IMR-90 (cell line): ENCODE data around the gene PHLPP2. TPM values are rescaled to one million over a fixed set of nuclear protein-coding genes. Genes with fewer than 3 reads are reported as not detected.

Source experiments
- ATAC-seq: fragments of 200-7000 bp; cut with Tn5 transposase; 2 replicates; pipeline ENCODE4 v1.9.1; 2020; ENCODE audit warnings: low read depth, mild to moderate bottlenecking, moderate library complexity
- BruUV-seq: library from RNA; stranded (reverse); fragments of 400-500 nt; replicated peaks from 2 replicates; lab custom pipeline; 2021; lab: Mats Ljungman, UMichigan
- CTCF ChIA-PET: fragments of 300-600 bp; formaldehyde crosslinking; extraction: SDS; loops from one replicate; lab custom pipeline; 2021; ENCODE audit warnings: antibody characterized with exemption; lab: Yijun Ruan, JAX
- POLR2A ChIA-PET: fragments of 300-600 bp; sonication (Branson Sonifier 250); formaldehyde crosslinking; loops from one replicate; lab custom pipeline; 2022; ENCODE audit warnings: antibody characterized with exemption; ENCODE audit not compliant: unreplicated experiment; lab: Charles Lee
- DNase-seq: peaks from one replicate; pipeline ENCODE4 v3.0.0; 2013
- H2AFZ ChIP-seq: replicated peaks from 2 replicates; pipeline ENCODE3; 2013; ENCODE audit warnings: low read length, mild to moderate bottlenecking; ENCODE audit not compliant: poor library complexity
- H2AK5ac ChIP-seq: 2 replicates; pipeline ENCODE4 v1.6.1; 2013; ENCODE audit warnings: low read depth, low read length, inconsistent platforms
- H2AK9ac ChIP-seq: replicated peaks from 2 replicates; pipeline ENCODE3; 2013; ENCODE audit warnings: mild to moderate bottlenecking, low read depth, low read length, moderate library complexity; ENCODE audit not compliant: poor library complexity
- H2BK120ac ChIP-seq: 2 replicates; pipeline ENCODE4 v1.6.1; 2013; ENCODE audit warnings: low read depth, low read length, inconsistent platforms
- H2BK15ac ChIP-seq: 3 replicates; pipeline ENCODE4 v1.6.1; 2013; ENCODE audit warnings: low read depth, low read length, inconsistent platforms
- H2BK20ac ChIP-seq: 2 replicates; pipeline ENCODE4 v1.6.1; 2013; ENCODE audit warnings: low read depth, mild to moderate bottlenecking, inconsistent platforms, low read length, moderate library complexity
- H2BK5ac ChIP-seq: 2 replicates; pipeline ENCODE4 v1.6.1; 2013; ENCODE audit warnings: mild to moderate bottlenecking, low read depth, low read length, inconsistent platforms; ENCODE audit not compliant: poor library complexity, severe bottlenecking
- H3K14ac ChIP-seq: replicated peaks from 2 replicates; pipeline ENCODE4 v1.6.1; 2013; ENCODE audit warnings: low read depth, low read length, inconsistent platforms
- H3K18ac ChIP-seq: 2 replicates; pipeline ENCODE4 v1.6.1; 2013; ENCODE audit warnings: low read depth, low read length, control low read depth
- H3K23ac ChIP-seq: 2 replicates; pipeline ENCODE4 v1.6.1; 2013; ENCODE audit warnings: low read depth, low read length, inconsistent platforms
- H3K27ac ChIP-seq: 2 replicates; pipeline ENCODE4 v1.5.1; 2013; ENCODE audit warnings: mild to moderate bottlenecking, control low read depth, low read length; ENCODE audit not compliant: insufficient read depth
- H3K27me3 ChIP-seq: 2 replicates; pipeline ENCODE4 v1.6.1; 2013; ENCODE audit warnings: low read length; ENCODE audit not compliant: control insufficient read depth, insufficient read depth
- H3K36me3 ChIP-seq: 2 replicates; pipeline ENCODE4 v1.6.1; 2013; ENCODE audit warnings: low read length, mixed read lengths; ENCODE audit not compliant: control insufficient read depth, insufficient read depth
- H3K4ac ChIP-seq: 2 replicates; pipeline ENCODE4 v1.6.1; 2013; ENCODE audit warnings: low read depth, low read length, inconsistent platforms
- H3K4me1 ChIP-seq: 2 replicates; pipeline ENCODE4 v1.6.1; 2013; ENCODE audit warnings: low read length, mixed read lengths; ENCODE audit not compliant: control insufficient read depth, insufficient read depth
- H3K4me2 ChIP-seq: 2 replicates; pipeline ENCODE4 v1.6.1; 2013; ENCODE audit warnings: low read depth, mild to moderate bottlenecking, control low read depth, low read length, moderate library complexity
- H3K4me3 ChIP-seq: 2 replicates; pipeline ENCODE4 v1.5.1; 2013; ENCODE audit warnings: low read depth, mild to moderate bottlenecking, control low read depth, low read length, moderate library complexity; ENCODE audit not compliant: insufficient read depth
- H3K56ac ChIP-seq: 2 replicates; pipeline ENCODE4 v1.6.1; 2013; ENCODE audit warnings: low read length, inconsistent platforms; ENCODE audit not compliant: insufficient read depth; ENCODE audit errors: extremely low read depth
- H3K79me1 ChIP-seq, 2 experiments: 2 replicates each; pipeline ENCODE4 v1.6.1; 2013; ENCODE audit warnings: low read length in 2 of 2, inconsistent platforms in 1 of 2, low read depth in 1 of 2
- H3K9ac ChIP-seq: 2 replicates; pipeline ENCODE4 v1.6.1; 2013; ENCODE audit warnings: low read depth, low read length, control low read depth
- H3K9me1 ChIP-seq: 2 replicates; pipeline ENCODE4 v1.6.1; 2013; ENCODE audit warnings: low read length, inconsistent platforms; ENCODE audit not compliant: insufficient read depth
- H3K9me3 ChIP-seq: 2 replicates; pipeline ENCODE4 v1.6.1; 2013; ENCODE audit warnings: low read length; ENCODE audit not compliant: control insufficient read depth, insufficient read depth
- H4K20me1 ChIP-seq: 2 replicates; pipeline ENCODE4 v1.6.1; 2013; ENCODE audit warnings: low read length, inconsistent platforms; ENCODE audit not compliant: insufficient read depth
- H4K5ac ChIP-seq: 2 replicates; pipeline ENCODE4 v1.6.1; 2013; ENCODE audit warnings: mild to moderate bottlenecking, low read depth, low read length, control low read depth
- H4K8ac ChIP-seq, 2 experiments: 2 replicates each; pipeline ENCODE4 v1.6.1; 2013; ENCODE audit warnings: low read depth in 2 of 2, low read length in 2 of 2, control low read depth in 1 of 2, inconsistent platforms in 1 of 2
- H4K91ac ChIP-seq: 2 replicates; pipeline ENCODE4 v1.6.1; 2013; ENCODE audit warnings: low read depth, low read length, inconsistent platforms; ENCODE audit not compliant: insufficient read depth
- BHLHE40 ChIP-seq: fragments of 150-350 bp; IDR thresholded peaks from 2 replicates; pipeline ENCODE4 v1.6.1; 2016; ENCODE audit warnings: mild to moderate bottlenecking, low read depth, low read length
- CHD1 ChIP-seq: IDR thresholded peaks from 2 replicates; pipeline ENCODE4 v1.6.1; 2012; ENCODE audit warnings: low read depth, low read length, improper control_type of control experiment
- CTCF ChIP-seq: conservative IDR thresholded peaks from 2 replicates; pipeline ENCODE4 v1.5.1; 2012; ENCODE audit warnings: mild to moderate bottlenecking, low read depth, low read length, improper control_type of control experiment
- MAFK ChIP-seq: IDR thresholded peaks from 2 replicates; pipeline ENCODE4 v1.6.1; 2012; ENCODE audit warnings: low read depth, low read length, improper control_type of control experiment
- MAZ ChIP-seq: IDR thresholded peaks from 2 replicates; pipeline ENCODE4 v1.6.1; 2012; ENCODE audit warnings: low read depth, mild to moderate bottlenecking, low read length, improper control_type of control experiment, moderate library complexity, borderline replicate concordance
- MXI1 ChIP-seq: IDR thresholded peaks from 2 replicates; pipeline ENCODE4 v1.6.1; 2012; ENCODE audit warnings: low read depth, mild to moderate bottlenecking, low read length, moderate library complexity, borderline replicate concordance
- NFE2L2 ChIP-seq: fragments of 150-350 bp; IDR thresholded peaks from 2 replicates; pipeline ENCODE4 v1.6.1; 2016; ENCODE audit warnings: low read depth, mild to moderate bottlenecking, low read length
- POLR2A ChIP-seq: IDR thresholded peaks from 2 replicates; pipeline ENCODE4 v1.6.1; 2012; ENCODE audit warnings: mild to moderate bottlenecking, low read depth, low read length
- RCOR1 ChIP-seq: IDR thresholded peaks from 2 replicates; pipeline ENCODE4 v1.6.1; 2012; ENCODE audit warnings: mild to moderate bottlenecking, low read length, improper control_type of control experiment; ENCODE audit not compliant: insufficient replicate concordance
- RFX5 ChIP-seq: IDR thresholded peaks from 2 replicates; pipeline ENCODE4 v1.8.0; 2012; ENCODE audit warnings: low read depth, mild to moderate bottlenecking, low read length, moderate library complexity
- SMC3 ChIP-seq: fragments of 150-350 bp; IDR thresholded peaks from 2 replicates; pipeline ENCODE4 v1.6.1; 2016; ENCODE audit warnings: low read depth, mild to moderate bottlenecking, antibody characterized with exemption, low read length, moderate library complexity
- USF2 ChIP-seq: fragments of 150-350 bp; IDR thresholded peaks from 2 replicates; pipeline ENCODE4 v1.6.1; 2017; ENCODE audit warnings: mild to moderate bottlenecking, antibody characterized with exemption, low read length, low read depth
- WGBS, 2 experiments: methylation state at CpG; one replicate each; pipeline versions ENCODE4 v1.1.5 to v1.1.7; 2013; ENCODE audit warnings: missing lambda C conversion rate in 2 of 2; ENCODE audit not compliant: insufficient read length in 1 of 2; ENCODE audit errors: extremely low coverage in 2 of 2; 5-methylcytosine and 5-hydroxymethylcytosine counted together
- dilution Hi-C: fragments of 300-500 bp; cut with HindIII; formaldehyde crosslinking; loops from one replicate; pipeline ENCODE4 v1.14.3; 2018; ENCODE audit warnings: low sequenced_read_pairs; ENCODE audit not compliant: unreplicated experiment
- in situ Hi-C: fragments of 300-500 bp; cut with MboI; formaldehyde crosslinking; loops from 3 replicates; pipeline ENCODE4 v1.14.3; 2019; ENCODE audit warnings: low sequenced_read_pairs, inconsistent platforms, mixed read lengths
- intact Hi-C: fragments of 100-400 bp; cut with micrococcal nuclease; formaldehyde crosslinking; loops from 2 replicates; pipeline ENCODE4 v1.10.0; 2022
- polyA plus RNA-seq, 3 experiments: library from polyadenylated mRNA; depleted of rRNA; stranded (reverse); fragments of >200 nt; gene quantifications; 2 replicates each; pipeline ENCODE4 v1.2.3, GENCODE V29; 2012; ENCODE audit warnings: low replicate concordance in 1 of 3
- total RNA-seq: library from RNA; depleted of rRNA; stranded (reverse); fragments of >200 nt; gene quantifications from 2 replicates; pipeline ENCODE4 v1.2.3, GENCODE V29; 2012

Gene PHLPP2
- total and polyA plus RNA-seq, 2 of the 4 experiments (the other 2 are of a cell fraction), result 6.8 to 10.2 TPM

GRCh38 chr16:71672803-71673581 lies 51.5 kb downstream of the PHLPP2 start:
- Histone ChIP-seq H3K4ac (no peak overlapping the region), H3K9me3 (no peaks in the 10 kb centered on the region), H2AK9ac (no peak overlapping the region), H3K4me2 (no peak overlapping the region), H3K14ac (no peak overlapping the region), H3K79me1 (peaks cover 6% of the 10 kb centered on the region in 2 experiments; a peak in 2 of 4 replicates), H3K4me3 (no peak overlapping the region), H3K4me1 (peaks cover 5% of the 10 kb centered on the region), H3K23ac (no peak overlapping the region), H3K36me3 (peaks cover 21% of the 10 kb centered on the region), H4K5ac (no peak overlapping the region), H3K9me1 (peaks cover 10% of the 10 kb centered on the region; the same call in 1 of the 2 replicates), H3K27me3 (no peaks in the 10 kb centered on the region), H3K27ac (no peak overlapping the region), H2BK120ac (no peak overlapping the region), H4K91ac (no peak overlapping the region), H3K18ac (no peak overlapping the region), H3K9ac (no peak overlapping the region), H3K56ac (no peak overlapping the region), H2BK15ac (no peak overlapping the region), H2AFZ (no peak overlapping the region), H4K8ac (no peak overlapping the region), H2BK20ac (no peak overlapping the region), H4K20me1 (0 out of 2 replicates have a peak, but pooled peaks cover 4% of the 10 kb centered on the region), H2AK5ac (no peak overlapping the region), H2BK5ac (no peak overlapping the region)
- DNase-seq (no peak), ATAC-seq (no peak)
- 93% methylated on average over 2 of the region's 5 CpGs; no CpG with 5 or more reads in 1 of the 2 experiments for WGBS, 2 experiments
- intact Hi-C loops (no loop called here), dilution Hi-C loops (no loop called here), in situ Hi-C loops (no loop called here)
- CTCF ChIA-PET, result interaction anchor here (0.6 kb wide), 1 partner anchor 27 kb away, joined by 4 read pairs; no protein-coding TSS in a partner anchor
- POLR2A ChIA-PET, result no interaction called here
- TF ChIP-seq USF2 (no peak), RFX5 (no peak), POLR2A (no peak), NFE2L2 (no peak), MAZ (no peak), CHD1 (no peak), SMC3 (no peak), MXI1 (no peak), CTCF (no peak), BHLHE40 (no peak), RCOR1 (no peak), MAFK (no peak)
- no TSS peak for BruUV-seq
